Subcutaneous abdominal adipose tissue (tissue), 5 donors: Measurements from ENCODE around the gene C17orf78.
"Not testable (repeated sequence)": the region's sequence is repeated elsewhere in the genome, so short reads cannot be mapped to it uniquely, and the experiment has no call there.

Experiments
- H3K27ac ChIP-seq: one replicate; pipeline ENCODE4 v1.7.0; 2013; ENCODE audit warnings: low read depth, mild to moderate bottlenecking, inconsistent platforms, low read length, moderate library complexity
- H3K27me3 ChIP-seq, 5 donors: one replicate each; pipeline ENCODE4 v1.7.0; 2013; ENCODE audit warnings: low read length in 5 of 5, inconsistent platforms in 1 of 5; ENCODE audit not compliant: control insufficient read depth in 5 of 5, insufficient read depth in 4 of 5
- H3K36me3 ChIP-seq, 5 donors: one replicate each; pipeline ENCODE4 v1.7.0; 2013; ENCODE audit warnings: low read length in 5 of 5; ENCODE audit not compliant: control insufficient read depth in 5 of 5, insufficient read depth in 5 of 5
- H3K4me1 ChIP-seq, 5 donors: one replicate each; pipeline ENCODE4 v1.7.0; 2013; ENCODE audit warnings: low read length in 5 of 5, mild to moderate bottlenecking in 3 of 5, moderate library complexity in 1 of 5; ENCODE audit not compliant: control insufficient read depth in 5 of 5, insufficient read depth in 5 of 5
- H3K4me3 ChIP-seq, 5 donors: one replicate each; pipeline ENCODE4 v1.7.0; 2013; ENCODE audit warnings: low read length in 5 of 5, low read depth in 1 of 5
- H3K9ac ChIP-seq, 5 donors: one replicate each; pipeline ENCODE4 v1.7.0; 2013; ENCODE audit warnings: low read length in 5 of 5, mild to moderate bottlenecking in 4 of 5, moderate library complexity in 3 of 5
- H3K9me3 ChIP-seq, 5 donors: one replicate each; pipeline ENCODE4 v1.7.0; 2013; ENCODE audit warnings: low read length in 5 of 5; ENCODE audit not compliant: control insufficient read depth in 5 of 5
- donor health status: healthy.
- donor health status: healthy.
- donor health status: healthy.
- donor health status: healthy.
- donor health status: healthy.

Gene C17orf78

GRCh38 chr17:37429039-37429438 is 53.3 kb downstream of the C17orf78 start:
- Histone ChIP-seq H3K9me3 (no peaks in the 10 kb centered on the region), H3K36me3 (peaks cover 16 to 59% (median 33%) of the 10 kb centered on the region in 5 donors), H3K27me3 (no peaks in the 10 kb centered on the region), H3K4me3 (no peak overlapping the region), H3K27ac (no peak overlapping the region), H3K9ac (no peak overlapping the region), H3K4me1 (peaks cover 0 to 8% (median 0%) of the 10 kb centered on the region in 5 donors)

GRCh38 chr17:37429453-37429852 is 53.7 kb downstream of the C17orf78 start:
- H3K9ac ChIP-seq: no peak overlapping the region
- H3K4me1 ChIP-seq: peaks cover 0 to 8% (median 0%) of the 10 kb centered on the region in 5 donors
- H3K36me3 ChIP-seq: peaks cover 16 to 54% (median 33%) of the 10 kb centered on the region in 5 donors
- H3K9me3 ChIP-seq: no peaks in the 10 kb centered on the region
- no peak overlapping the region for H3K4me3 ChIP-seq
- H3K27me3 ChIP-seq: no peaks in the 10 kb centered on the region
- H3K27ac ChIP-seq: no peak overlapping the region

- no peak overlapping the region for H3K27ac ChIP-seq
- no peaks in the 10 kb centered on the region for H3K9me3 ChIP-seq
- no peak overlapping the region for H3K9ac ChIP-seq
- no peaks in the 10 kb centered on the region for H3K27me3 ChIP-seq
- peaks cover 0 to 8% (median 0%) of the 10 kb centered on the region in 5 donors for H3K4me1 ChIP-seq
- peaks cover 15 to 48% (median 27%) of the 10 kb centered on the region in 5 donors for H3K36me3 ChIP-seq
- no peak overlapping the region for H3K4me3 ChIP-seq
These were observed 54.4 kb downstream of the C17orf78 start for GRCh38 chr17:37430051-37430627.

GRCh38 chr17:37432671-37433070 is 56.9 kb downstream of the C17orf78 start:
- H3K27ac ChIP-seq: no peak overlapping the region
- H3K36me3 ChIP-seq: peaks cover 4 to 27% (median 10%) of the 10 kb centered on the region in 5 donors
- no peaks in the 10 kb centered on the region for H3K9me3 ChIP-seq
- no peaks in the 10 kb centered on the region for H3K27me3 ChIP-seq
- no peak overlapping the region for H3K9ac ChIP-seq
- H3K4me3 ChIP-seq: no peak overlapping the region
- H3K4me1 ChIP-seq: peaks cover 0 to 8% (median 0%) of the 10 kb centered on the region in 5 donors

- Histone ChIP-seq H3K36me3 (peaks cover 19 to 50% (median 40%) of the 10 kb centered on the region in 5 donors), H3K4me1 (no peaks in the 10 kb centered on the region), H3K9ac (no peak overlapping the region), H3K4me3 (no peak overlapping the region), H3K9me3 (no peaks in the 10 kb centered on the region), H3K27ac (no peak overlapping the region), H3K27me3 (no peaks in the 10 kb centered on the region)
These were observed 62.4 kb downstream of the C17orf78 start for GRCh38 chr17:37438141-37438540.

- peaks cover 31 to 70% (median 56%) of the 10 kb centered on the region in 5 donors for H3K36me3 ChIP-seq
These were observed 64.6 kb downstream of the C17orf78 start for GRCh38 chr17:37440424-37440823.

GRCh38 chr17:37441369-37442014 is 65.7 kb downstream of the C17orf78 start:
- H3K4me1 ChIP-seq, H3K4me3 ChIP-seq, H3K27ac ChIP-seq, H3K9me3 ChIP-seq, H3K9ac ChIP-seq, H3K27me3 ChIP-seq: not testable (repeated sequence)
- peaks cover 35 to 75% (median 59%) of the 10 kb centered on the region in 5 donors for H3K36me3 ChIP-seq

More at GRCh38 chr17:37440424-37440823, 64.6 kb downstream of the C17orf78 start:
- Histone ChIP-seq H3K27me3 (no peaks in the 10 kb centered on the region), H3K4me3 (no peak overlapping the region), H3K9ac (no peak overlapping the region), H3K9me3 (no peaks in the 10 kb centered on the region), H3K4me1 (no peaks in the 10 kb centered on the region), H3K27ac (no peak overlapping the region)
